Suprapubic skin (tissue), 4 donors: ENCODE data around the gene GRID2.

Source experiments
- CTCF ChIP-seq, 2 donors: fragments of 200-600 bp in 1 of 2; fragments of 450-650 bp in 1 of 2; sonication (generic) in 1 of 2; IDR thresholded peaks; one replicate each; pipeline ENCODE4 v1.5.1; 2016 to 2019; ENCODE audit warnings: antibody characterized with exemption in 2 of 2, mild to moderate bottlenecking in 1 of 2, moderate library complexity in 1 of 2
- EP300 ChIP-seq: sonication (generic); formaldehyde crosslinking; IDR thresholded peaks from one replicate; pipeline ENCODE4 v1.6.1; 2017; ENCODE audit warnings: antibody characterized with exemption
- POLR2A ChIP-seq, 2 donors: fragments of 450-650 bp; IDR thresholded peaks; one replicate each; pipeline ENCODE4 v1.6.1; 2017; ENCODE audit warnings: antibody characterized with exemption in 2 of 2, mild to moderate bottlenecking in 2 of 2, moderate library complexity in 2 of 2
- POLR2AphosphoS5 ChIP-seq, 3 donors: sonication (generic); formaldehyde crosslinking; IDR thresholded peaks; one replicate each; pipeline ENCODE4 v1.6.1; 2017; ENCODE audit warnings: antibody characterized with exemption in 3 of 3

GRCh38 chr4:93513851-93514250, 1210.1 kb downstream of the GRID2 start:
- TF ChIP-seq POLR2A (IDR thresholded peaks at IDR 0.05) = no peak
- no peak for TF ChIP-seq CTCF (IDR thresholded peaks at IDR 0.05)
- TF ChIP-seq POLR2AphosphoS5 (IDR thresholded peaks at IDR 0.05) = no peak
- TF ChIP-seq EP300 = no peak
